DND-41 (cell line): ENCODE data around the gene FCGBP.
A peak's percentile ranks its signal among the peaks of the same experiment; 100 is the strongest.
"Not testable (repeated sequence)": the region's sequence is repeated elsewhere in the genome, so short reads cannot be mapped to it uniquely, and the experiment has no call there.

Source experiments
- ATAC-seq: fragments of 200-7000 bp; cut with Tn5 transposase; 3 replicates; pipeline ENCODE4 v1.9.1; 2021; ENCODE audit warnings: low read depth; ENCODE audit not compliant: insufficient read depth
- DNase-seq: peaks from one replicate; pipeline ENCODE4 v3.0.0-alpha.2; 2020
- H2AFZ ChIP-seq: 2 replicates; pipeline ENCODE4 v1.6.0; 2012; ENCODE audit warnings: low read depth, low read length
- H3K27ac ChIP-seq: 2 replicates; pipeline ENCODE4 v1.5.1; 2012; ENCODE audit warnings: low read length, inconsistent platforms
- H3K27me3 ChIP-seq: fragments of 200-600 bp; sonication (generic); 2 replicates; pipeline ENCODE4 v1.6.0; 2012; ENCODE audit warnings: low read length, mild to moderate bottlenecking, inconsistent platforms; ENCODE audit not compliant: insufficient read depth, poor library complexity
- H3K36me3 ChIP-seq: 2 replicates; pipeline ENCODE4 v1.5.1; 2012; ENCODE audit warnings: low read length, inconsistent platforms; ENCODE audit not compliant: insufficient read depth
- H3K4me1 ChIP-seq: 2 replicates; pipeline ENCODE4 v1.5.1; 2012; ENCODE audit warnings: mild to moderate bottlenecking, low read length; ENCODE audit not compliant: insufficient read depth
- H3K4me2 ChIP-seq: 2 replicates; pipeline ENCODE4 v1.6.0; 2012; ENCODE audit warnings: mild to moderate bottlenecking, moderate library complexity, low read length, inconsistent platforms; ENCODE audit not compliant: insufficient read depth
- H3K4me3 ChIP-seq, 2 experiments: fragments of 200-600 bp in 1 of 2; shearing (Covaris generic) in 1 of 2; 2 replicates each; pipeline ENCODE4 v1.5.1; 2012 to 2016; ENCODE audit warnings: inconsistent platforms in 2 of 2, low read length in 2 of 2, mild to moderate bottlenecking in 2 of 2, low read depth in 1 of 2, moderate library complexity in 1 of 2
- H3K79me2 ChIP-seq: 2 replicates; pipeline ENCODE4 v1.6.0; 2012; ENCODE audit warnings: low read length, inconsistent platforms; ENCODE audit not compliant: insufficient read depth
- H3K9ac ChIP-seq: 2 replicates; pipeline ENCODE4 v1.6.0; 2012; ENCODE audit warnings: low read depth, mild to moderate bottlenecking, inconsistent platforms, low read length, moderate library complexity
- H3K9me3 ChIP-seq: 2 replicates; pipeline ENCODE4 v1.5.1; 2012; ENCODE audit warnings: low read length, moderate library complexity, mild to moderate bottlenecking, inconsistent platforms; ENCODE audit not compliant: insufficient read depth, severe bottlenecking
- H4K20me1 ChIP-seq: 2 replicates; pipeline ENCODE4 v1.6.0; 2012; ENCODE audit warnings: low read length; ENCODE audit not compliant: insufficient read depth
- EZH2 ChIP-seq: IDR thresholded peaks from 3 replicates; pipeline ENCODE4 v1.6.1; 2012; ENCODE audit warnings: borderline replicate concordance, low read depth, mild to moderate bottlenecking, moderate library complexity, low read length, inconsistent platforms; ENCODE audit not compliant: severe bottlenecking
- TF ChIP-seq, protein P1 (sequence below): IDR thresholded peaks from 2 replicates; pipeline ENCODE4 v1.5.1; 2012; ENCODE audit warnings: borderline replicate concordance, low read length, moderate library complexity, mild to moderate bottlenecking; ENCODE audit not compliant: poor library complexity, severe bottlenecking; ENCODE audit errors: extremely low read depth

The FCGBP gene

DNA sequence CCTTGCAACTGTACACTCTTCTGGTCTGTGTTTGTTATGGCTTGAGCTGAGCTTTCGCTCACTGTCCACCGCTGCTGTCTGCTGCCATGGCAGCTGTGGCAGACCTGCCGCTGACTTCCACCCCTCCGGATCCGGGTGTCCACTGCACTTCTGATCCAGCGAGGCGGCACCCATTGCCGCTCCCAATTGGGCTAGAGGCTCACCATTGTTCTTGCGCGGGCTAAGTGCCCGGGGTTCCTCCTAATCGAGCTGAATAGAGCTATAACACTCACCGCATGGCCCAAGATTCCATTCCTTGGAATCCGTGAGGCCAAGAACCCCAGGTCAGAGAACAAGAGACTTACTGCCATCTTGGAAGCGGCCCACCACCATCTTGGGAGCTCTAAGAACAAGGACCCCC, 34.4 kb upstream of the FCGBP start:
- 0 out of 2 replicates have a peak overlapping the region, but pooled peaks have one; percentile 20 for H2AFZ ChIP-seq
- H3K9me3 ChIP-seq, result no peaks in the 10 kb centered on the region
- ATAC-seq, result no peak
- H3K4me1 ChIP-seq, result peaks cover 34% of the 10 kb centered on the region
- no peak overlapping the region for H3K9ac ChIP-seq
- peaks cover 17% of the 10 kb centered on the region for H3K36me3 ChIP-seq
- H3K79me2 ChIP-seq, result peaks cover 37% of the 10 kb centered on the region
- peaks cover 7% of the 10 kb centered on the region; the same call in 1 of the 2 replicates for H4K20me1 ChIP-seq
- peak overlapping the region; percentile 89; the same call in 1 of the 2 replicates for H3K4me2 ChIP-seq
- TF ChIP-seq, protein P1, sequence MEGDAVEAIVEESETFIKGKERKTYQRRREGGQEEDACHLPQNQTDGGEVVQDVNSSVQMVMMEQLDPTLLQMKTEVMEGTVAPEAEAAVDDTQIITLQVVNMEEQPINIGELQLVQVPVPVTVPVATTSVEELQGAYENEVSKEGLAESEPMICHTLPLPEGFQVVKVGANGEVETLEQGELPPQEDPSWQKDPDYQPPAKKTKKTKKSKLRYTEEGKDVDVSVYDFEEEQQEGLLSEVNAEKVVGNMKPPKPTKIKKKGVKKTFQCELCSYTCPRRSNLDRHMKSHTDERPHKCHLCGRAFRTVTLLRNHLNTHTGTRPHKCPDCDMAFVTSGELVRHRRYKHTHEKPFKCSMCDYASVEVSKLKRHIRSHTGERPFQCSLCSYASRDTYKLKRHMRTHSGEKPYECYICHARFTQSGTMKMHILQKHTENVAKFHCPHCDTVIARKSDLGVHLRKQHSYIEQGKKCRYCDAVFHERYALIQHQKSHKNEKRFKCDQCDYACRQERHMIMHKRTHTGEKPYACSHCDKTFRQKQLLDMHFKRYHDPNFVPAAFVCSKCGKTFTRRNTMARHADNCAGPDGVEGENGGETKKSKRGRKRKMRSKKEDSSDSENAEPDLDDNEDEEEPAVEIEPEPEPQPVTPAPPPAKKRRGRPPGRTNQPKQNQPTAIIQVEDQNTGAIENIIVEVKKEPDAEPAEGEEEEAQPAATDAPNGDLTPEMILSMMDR, result no peak
- no peak for TF ChIP-seq EZH2
- H3K27me3 ChIP-seq, result no peaks in the 10 kb centered on the region
- no peak overlapping the region; a peak in 1 of 4 replicates for H3K4me3 ChIP-seq
- peak overlapping the region; percentile 91 for H3K27ac ChIP-seq
- no peak for DNase-seq

DNA sequence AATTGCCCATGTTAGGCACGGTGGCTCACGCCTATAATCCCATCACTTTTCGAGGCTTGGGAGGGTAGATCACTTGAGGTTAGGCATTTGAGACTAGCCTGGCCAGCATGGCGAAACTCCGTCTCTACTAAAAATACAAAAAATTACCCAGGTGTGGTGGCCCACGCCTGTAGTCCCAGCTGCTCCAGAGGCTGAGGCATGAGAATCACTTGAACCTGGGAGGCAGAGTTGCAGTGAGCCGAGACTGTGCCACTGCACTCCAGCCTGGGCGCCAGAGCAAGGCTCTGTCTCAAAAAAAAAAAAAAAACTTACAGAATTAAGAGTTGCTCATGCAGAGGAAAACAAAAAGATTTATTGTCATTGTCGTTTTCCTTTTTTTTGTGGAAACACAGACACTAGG, 33.1 kb upstream of the FCGBP start:
- Histone ChIP-seq H3K27me3 (no peaks in the 10 kb centered on the region), H2AFZ (no peak overlapping the region), H3K79me2 (peaks cover 25% of the 10 kb centered on the region), H3K27ac (no peak overlapping the region), H3K36me3 (peaks cover 6% of the 10 kb centered on the region), H3K9ac (no peak overlapping the region), H3K9me3 (no peaks in the 10 kb centered on the region), H4K20me1 (peaks cover 5% of the 10 kb centered on the region; the same call in 1 of the 2 replicates), H3K4me3 (no peak overlapping the region), H3K4me2 (no peak overlapping the region), H3K4me1 (peaks cover 30% of the 10 kb centered on the region)
- no peak for DNase-seq
- TF ChIP-seq, protein P1, result no peak
- TF ChIP-seq EZH2, result no peak
- no peak for ATAC-seq

DNA sequence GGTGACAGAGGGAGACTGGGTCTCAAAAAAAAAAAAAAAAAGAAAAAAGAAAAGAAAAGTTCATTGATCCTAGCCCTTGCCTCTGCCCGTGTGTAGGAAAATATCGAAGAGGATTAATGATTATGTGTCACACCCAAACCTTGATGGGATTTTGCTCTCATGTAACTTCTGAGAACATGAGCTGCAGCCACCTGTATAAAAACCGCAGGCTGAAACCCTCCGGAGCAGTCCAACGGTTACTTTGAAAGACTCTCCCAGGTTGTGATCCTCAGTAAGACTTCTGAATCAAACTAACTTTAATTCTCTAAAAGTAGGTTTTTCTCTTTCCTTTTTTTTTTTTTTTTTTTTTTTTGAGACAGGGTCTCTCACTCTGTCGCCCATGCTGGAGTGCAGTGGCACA, 32.2 kb upstream of the FCGBP start:
- Histone ChIP-seq H3K9me3 (no peaks in the 10 kb centered on the region), H3K36me3 (no peaks in the 10 kb centered on the region; the same call in 1 of the 2 replicates), H3K4me2 (no peak overlapping the region), H4K20me1 (no peaks in the 10 kb centered on the region), H2AFZ (no peak overlapping the region), H3K27ac (no peak overlapping the region), H3K27me3 (no peaks in the 10 kb centered on the region), H3K9ac (no peak overlapping the region), H3K79me2 (peaks cover 16% of the 10 kb centered on the region), H3K4me1 (peaks cover 21% of the 10 kb centered on the region), H3K4me3 (no peak overlapping the region)
- no peak for TF ChIP-seq EZH2
- TF ChIP-seq, protein P1, result no peak
- ATAC-seq (no peak), DNase-seq (peak; percentile 3)

DNA sequence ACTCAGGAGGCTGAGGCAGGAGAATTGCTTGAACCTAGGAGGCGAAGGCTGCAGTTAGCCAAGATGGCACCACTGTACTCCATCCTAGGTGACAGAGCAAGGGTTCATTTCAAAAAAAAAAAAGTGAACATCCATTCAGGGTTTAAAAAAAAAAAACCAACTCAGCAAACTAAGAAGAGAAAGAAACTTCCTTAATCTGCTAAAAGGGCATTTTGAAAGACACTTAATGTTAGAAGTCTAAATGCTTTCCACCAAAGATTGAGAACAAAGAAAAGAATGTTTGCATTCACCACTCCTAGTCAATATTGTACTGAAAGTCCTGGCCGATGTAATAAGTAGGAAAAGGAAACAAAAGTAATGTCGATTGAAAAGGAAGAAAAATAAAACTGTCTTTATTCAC, 29.5 kb upstream of the FCGBP start:
- Histone ChIP-seq H3K36me3 (no peaks in the 10 kb centered on the region), H3K9me3 (no peaks in the 10 kb centered on the region), H3K79me2 (no peaks in the 10 kb centered on the region), H3K4me2 (no peak overlapping the region), H3K4me3 (no peak overlapping the region), H2AFZ (no peak overlapping the region), H3K9ac (no peak overlapping the region), H3K27ac (no peak overlapping the region), H3K4me1 (peaks cover 5% of the 10 kb centered on the region), H4K20me1 (no peaks in the 10 kb centered on the region), H3K27me3 (no peaks in the 10 kb centered on the region)
- DNase-seq (no peak), ATAC-seq (no peak)
- TF ChIP-seq EZH2, result no peak
- TF ChIP-seq, protein P1, result no peak

DNA sequence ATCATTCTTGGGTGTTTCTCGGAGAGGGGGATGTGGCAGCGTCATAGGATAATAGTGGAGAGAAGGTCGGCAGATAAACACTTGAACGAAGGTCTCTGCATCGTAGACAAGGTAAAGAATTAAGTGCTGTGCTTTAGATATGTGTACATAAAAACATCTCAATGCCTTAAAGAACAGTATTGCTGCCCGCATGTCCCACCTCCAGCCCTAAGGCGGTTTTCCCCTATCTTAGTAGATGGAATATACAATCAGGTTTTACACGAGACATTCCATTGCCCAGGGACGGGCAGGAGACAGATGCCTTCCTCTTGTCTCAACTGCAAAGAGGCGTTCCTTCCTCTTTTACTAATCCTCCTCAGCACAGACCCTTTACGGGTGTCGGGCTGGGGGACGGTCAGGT, 25.0 kb upstream of the FCGBP start:
- H3K9me3 ChIP-seq, H3K4me2 ChIP-seq, H3K4me3 ChIP-seq, H3K36me3 ChIP-seq, ATAC-seq, H3K27me3 ChIP-seq, H4K20me1 ChIP-seq, H3K79me2 ChIP-seq, H3K27ac ChIP-seq, H3K4me1 ChIP-seq, H2AFZ ChIP-seq, DNase-seq, H3K9ac ChIP-seq: not testable (repeated sequence)
